ENCODE data around the gene ALKBH5.
A peak's percentile ranks its signal among the peaks of the same experiment; 100 is the strongest.

Gene ALKBH5

GRCh38 chr17:18217412-18218015 is 33.9 kb downstream of the ALKBH5 start:
- DNase-seq (ENCODE audit: low read depth), result peak; percentile 46
- H3K4me3 ChIP-seq (ENCODE audit: low read length), result no peak overlapping the region
- peak; percentile 95 for TF ChIP-seq CTCF (conservative IDR thresholded peaks at IDR 0.05; ENCODE audit: low read length)

DNA sequence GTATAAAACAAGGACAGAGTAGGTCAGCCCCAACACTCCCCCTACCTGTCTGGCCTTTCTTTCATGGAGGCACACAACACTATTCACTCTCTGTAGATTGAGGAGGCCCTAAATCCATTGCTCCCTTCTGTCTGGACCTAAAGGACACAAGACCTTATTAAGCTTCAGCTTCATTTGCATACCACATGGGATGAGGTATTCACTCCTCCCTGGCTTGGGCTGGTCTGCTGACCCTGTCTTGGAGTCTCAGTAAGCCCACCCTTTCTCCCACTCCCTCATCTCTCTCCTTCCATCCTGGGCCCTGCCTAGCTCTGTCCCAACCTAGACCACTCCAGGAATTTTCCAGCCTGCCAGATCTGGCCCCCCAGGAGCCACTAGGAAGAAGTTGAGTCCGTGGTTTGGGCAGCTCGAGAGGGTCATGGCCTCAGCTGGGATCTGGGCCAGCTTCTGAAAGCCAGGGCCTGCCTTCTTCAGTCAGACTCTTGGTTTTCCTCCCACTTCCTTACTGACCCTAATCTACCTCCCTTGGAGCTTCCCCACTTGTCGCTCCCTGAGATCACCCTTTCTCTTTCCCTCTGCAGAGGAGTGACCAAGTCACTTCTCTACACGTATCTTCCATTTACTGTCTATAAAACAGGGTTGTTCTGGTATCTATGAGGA is 35.3 kb downstream of the ALKBH5 start:
- DNase-seq (ENCODE audit: low read depth), result peak; percentile 38
- TF ChIP-seq CTCF (conservative IDR thresholded peaks at IDR 0.05; ENCODE audit: low read length), result no peak
- no peak overlapping the region for H3K4me3 ChIP-seq (ENCODE audit: low read length)

DNA sequence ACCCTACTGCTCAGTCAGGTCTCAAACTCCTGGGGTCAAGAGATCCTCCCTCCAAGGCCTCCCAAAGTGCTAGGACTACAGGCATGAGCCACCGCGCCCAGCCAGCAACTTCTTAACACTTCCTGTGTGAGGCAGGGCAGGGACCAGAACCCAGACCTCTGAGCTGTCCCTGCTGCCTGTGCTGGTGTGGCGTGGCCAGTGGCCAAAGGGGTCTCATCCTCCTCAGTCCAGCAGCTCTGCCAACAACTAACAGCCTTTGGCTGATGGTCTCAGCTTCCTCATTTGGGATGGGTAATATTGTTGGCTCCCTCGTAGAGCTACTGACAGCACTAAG is 40.4 kb downstream of the ALKBH5 start:
- TF ChIP-seq CTCF (conservative IDR thresholded peaks at IDR 0.05; ENCODE audit: low read length), result no peak
- H3K4me3 ChIP-seq (ENCODE audit: low read length), result no peak overlapping the region
- no peak for DNase-seq (ENCODE audit: low read depth)

- H3K4me3 ChIP-seq (ENCODE audit: low read length), result peak overlapping the region; percentile 59
- no peak for TF ChIP-seq CTCF (conservative IDR thresholded peaks at IDR 0.05; ENCODE audit: low read length)
- no peak for DNase-seq (ENCODE audit: low read depth)
These were observed 40.9 kb downstream of the ALKBH5 start for GRCh38 chr17:18224387-18225120.

GRCh38 chr17:18225121-18225641 is 41.6 kb downstream of the ALKBH5 start, which contains the start of gene LLGL1:
LLGL1 (plus strand) TSS chr17:18225635; CDS start chr17:18225683, 48 bp downstream.
- peak within 1 kb of the TSS; percentile 90 for H3K4me3 ChIP-seq (ENCODE audit: low read length)
- DNase-seq (ENCODE audit: low read depth), result peak; percentile 94
- TF ChIP-seq CTCF (conservative IDR thresholded peaks at IDR 0.05; ENCODE audit: low read length), result no peak

GRCh38 chr17:18225642-18226283 is 42.1 kb downstream of the ALKBH5 start:
- no peak for DNase-seq (ENCODE audit: low read depth)
- TF ChIP-seq CTCF (conservative IDR thresholded peaks at IDR 0.05; ENCODE audit: low read length), result no peak
- H3K4me3 ChIP-seq (ENCODE audit: low read length), result peak overlapping the region; percentile 90
